Measurements from ENCODE around the gene BBOX1. TPM values are rescaled to one million over a fixed set of nuclear protein-coding genes. Genes with fewer than 3 reads are reported as not detected.

The BBOX1 gene
- total and polyA plus RNA-seq, 9 donors, result 0.14 to 0.80 (median 0.27) TPM

DNA sequence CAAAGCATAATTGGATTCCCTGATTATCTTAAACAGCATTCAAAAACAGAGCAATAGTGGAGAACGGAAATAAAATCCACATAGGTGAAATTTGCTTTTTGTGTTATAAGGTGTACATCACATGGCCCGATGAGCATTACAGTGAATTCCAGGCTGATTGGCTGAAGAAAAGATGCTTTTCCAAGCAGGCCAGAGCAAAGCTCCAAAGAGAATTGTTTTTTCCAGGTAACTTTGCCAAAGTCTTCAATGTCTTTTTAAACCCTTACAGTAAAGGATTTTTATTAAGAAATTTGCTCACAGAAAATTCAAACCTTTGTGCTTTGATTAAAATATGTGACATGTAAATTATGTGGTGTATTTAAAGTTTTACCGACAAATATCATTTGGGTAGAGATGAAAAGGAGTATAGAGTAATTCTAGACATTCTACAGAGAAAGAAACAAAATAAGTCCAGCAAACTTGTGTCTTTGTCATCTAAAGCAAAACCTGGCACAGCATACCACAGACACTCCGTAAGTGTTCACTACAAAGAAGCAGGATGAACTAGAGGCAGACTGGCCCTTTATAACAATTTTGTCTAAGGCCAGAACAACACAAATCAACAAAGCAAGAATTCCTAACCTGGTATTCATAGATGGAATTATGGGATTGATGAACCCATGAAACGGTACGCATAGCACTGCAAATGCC lies 16.6 kb downstream of the BBOX1 start:
- DNase-seq, result peak; percentile 89
- Histone ChIP-seq H3K9me3 (replicated peaks; ENCODE audit: control insufficient read depth, low read depth, low read length) (no peaks in the 10 kb centered on the region), H3K4me1 (ENCODE audit: control insufficient read depth, insufficient read depth, low read length) (no peaks in the 10 kb centered on the region), H3K4me3 (ENCODE audit: low read length) (no peak overlapping the region), H3K36me3 (ENCODE audit: control insufficient read depth, insufficient read depth, low read length) (no peaks in the 10 kb centered on the region), H3K27ac (ENCODE audit: low read length) (peak overlapping the region; percentile 37), H3K27me3 (ENCODE audit: control insufficient read depth, insufficient read depth, low read length) (no peaks in the 10 kb centered on the region)
- 0% methylated on average over 1 of the region's 6 CpGs for WGBS (ENCODE audit: insufficient coverage)

DNA sequence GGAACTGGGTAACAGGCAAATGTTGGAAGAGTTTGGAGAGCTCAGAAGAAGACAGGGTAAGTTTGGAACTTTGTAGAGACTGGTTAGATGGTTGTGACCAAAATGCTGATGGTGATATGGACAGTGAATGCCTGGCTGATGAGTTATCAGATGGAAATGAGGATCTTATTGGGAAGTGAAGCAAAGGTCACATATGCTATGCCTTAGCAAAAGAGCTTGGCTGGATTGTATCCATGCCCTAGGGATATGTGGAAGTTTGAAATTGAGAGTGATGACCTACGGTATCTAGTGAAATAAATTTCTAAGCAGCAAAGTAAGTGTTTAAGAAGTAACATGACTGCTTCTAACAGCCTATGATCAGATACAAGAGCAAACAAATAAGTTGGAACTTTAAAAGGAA lies 17.8 kb downstream of the BBOX1 start:
- peaks cover 2% of the 10 kb centered on the region for H3K4me1 ChIP-seq (ENCODE audit: control insufficient read depth, insufficient read depth, low read length)
- DNase-seq, result no peak
- no peaks in the 10 kb centered on the region for H3K27me3 ChIP-seq (ENCODE audit: control insufficient read depth, insufficient read depth, low read length)
- no CpG with 5 or more reads among the region's 1 CpG for WGBS (ENCODE audit: insufficient coverage)
- no peak overlapping the region for H3K4me3 ChIP-seq (ENCODE audit: low read length)
- H3K36me3 ChIP-seq (ENCODE audit: control insufficient read depth, insufficient read depth, low read length), result no peaks in the 10 kb centered on the region
- no peak overlapping the region for H3K27ac ChIP-seq (ENCODE audit: low read length)
- no peaks in the 10 kb centered on the region for H3K9me3 ChIP-seq (replicated peaks; ENCODE audit: control insufficient read depth, low read depth, low read length)

DNA sequence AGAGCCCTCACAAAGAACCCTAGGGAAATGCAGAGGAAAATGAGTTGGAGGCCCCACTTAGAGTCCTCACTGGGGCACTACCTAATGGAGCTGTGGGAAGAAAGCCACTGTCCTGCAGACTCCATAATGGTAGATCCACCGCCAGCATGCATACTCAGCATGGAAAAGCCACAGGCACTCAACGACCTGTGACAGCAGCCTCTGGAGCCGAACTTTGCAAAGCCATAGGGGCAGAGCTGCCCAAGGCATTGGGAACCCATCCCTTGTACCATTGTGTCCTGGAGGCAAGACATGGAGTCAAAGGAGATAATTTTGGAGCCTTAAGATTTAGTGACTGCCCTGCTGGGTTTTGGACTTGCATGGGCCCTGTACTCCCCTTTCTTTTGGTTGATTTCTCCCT lies 18.8 kb downstream of the BBOX1 start:
- Histone ChIP-seq H3K9me3 (replicated peaks; ENCODE audit: control insufficient read depth, low read depth, low read length) (no peaks in the 10 kb centered on the region), H3K27ac (ENCODE audit: low read length) (no peak overlapping the region), H3K27me3 (ENCODE audit: control insufficient read depth, insufficient read depth, low read length) (no peaks in the 10 kb centered on the region), H3K4me1 (ENCODE audit: control insufficient read depth, insufficient read depth, low read length) (peaks cover 2% of the 10 kb centered on the region), H3K36me3 (ENCODE audit: control insufficient read depth, insufficient read depth, low read length) (no peaks in the 10 kb centered on the region), H3K4me3 (ENCODE audit: low read length) (no peak overlapping the region)
- 72% methylated on average over 3 of the region's 3 CpGs for WGBS (ENCODE audit: insufficient coverage)
- DNase-seq, result no peak

DNA sequence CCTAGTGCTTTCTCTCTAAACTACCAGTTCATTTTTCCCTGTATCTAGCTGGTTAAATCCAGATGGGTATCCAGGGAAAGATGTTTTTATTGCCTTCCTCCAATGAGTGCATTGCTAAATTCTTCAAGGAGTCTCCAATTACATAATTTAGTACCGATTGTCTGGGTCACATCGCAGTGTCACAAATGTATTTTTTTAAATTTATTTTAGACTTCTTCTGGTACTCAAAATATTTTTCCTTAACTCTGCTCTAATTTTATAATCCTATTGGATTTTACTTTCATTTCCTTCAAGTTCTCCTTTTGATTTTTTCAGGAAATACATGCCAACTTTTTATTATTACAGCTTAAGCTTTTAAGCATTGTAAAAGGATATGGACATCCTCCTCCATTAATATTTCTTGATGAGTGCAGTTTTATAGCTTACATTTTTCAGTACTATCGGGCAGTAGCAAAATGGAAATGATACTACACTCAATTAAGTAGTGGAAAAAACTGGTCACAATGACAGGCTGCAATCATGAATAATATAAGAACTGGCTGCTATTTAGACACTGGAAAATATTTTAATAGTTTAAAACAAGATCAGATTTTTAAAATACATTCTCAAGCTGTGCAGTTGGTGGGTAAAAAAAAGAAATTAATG lies 20.3 kb downstream of the BBOX1 start:
- peak overlapping the region; percentile 82 for H3K27ac ChIP-seq (ENCODE audit: low read length)
- DNase-seq, result peak; percentile 94

DNA sequence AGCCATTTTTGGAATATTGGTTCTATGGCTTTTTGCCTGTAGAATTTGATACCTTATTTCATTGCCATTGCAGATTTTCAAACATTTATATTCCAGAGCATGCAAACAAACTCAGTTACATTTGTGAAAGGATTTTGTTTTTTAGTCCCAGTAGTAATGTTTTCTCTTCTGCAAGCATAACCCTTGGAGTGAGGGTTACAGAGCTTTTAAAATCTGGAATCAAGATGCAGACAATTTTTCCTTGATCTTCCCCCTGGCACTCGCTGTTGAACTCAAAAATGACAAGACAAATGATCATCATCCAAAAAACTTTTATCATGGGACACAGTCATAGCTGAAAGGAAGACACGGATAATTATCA lies 20.8 kb downstream of the BBOX1 start:
- DNase-seq, result peak; percentile 90
- H3K4me1 ChIP-seq (ENCODE audit: control insufficient read depth, insufficient read depth, low read length), result peaks cover 4% of the 10 kb centered on the region
- no peaks in the 10 kb centered on the region for H3K27me3 ChIP-seq (ENCODE audit: control insufficient read depth, insufficient read depth, low read length)
- H3K27ac ChIP-seq (ENCODE audit: low read length), result peak overlapping the region; percentile 82
- no peak overlapping the region for H3K4me3 ChIP-seq (ENCODE audit: low read length)
- WGBS (ENCODE audit: insufficient coverage), result no CpG with 5 or more reads among the region's 2 CpGs
- H3K36me3 ChIP-seq (ENCODE audit: control insufficient read depth, insufficient read depth, low read length), result no peaks in the 10 kb centered on the region
- H3K9me3 ChIP-seq (replicated peaks; ENCODE audit: control insufficient read depth, low read depth, low read length), result no peaks in the 10 kb centered on the region

More for the DNA sequence above, 20.3 kb downstream of the BBOX1 start:
- no peaks in the 10 kb centered on the region for H3K27me3 ChIP-seq (ENCODE audit: control insufficient read depth, insufficient read depth, low read length)
- WGBS (ENCODE audit: insufficient coverage), result no CpG with 5 or more reads among the region's 3 CpGs
- H3K4me1 ChIP-seq (ENCODE audit: control insufficient read depth, insufficient read depth, low read length), result peaks cover 4% of the 10 kb centered on the region
- no peaks in the 10 kb centered on the region for H3K36me3 ChIP-seq (ENCODE audit: control insufficient read depth, insufficient read depth, low read length)
- H3K4me3 ChIP-seq (ENCODE audit: low read length), result no peak overlapping the region
- H3K9me3 ChIP-seq (replicated peaks; ENCODE audit: control insufficient read depth, low read depth, low read length), result no peaks in the 10 kb centered on the region

DNA sequence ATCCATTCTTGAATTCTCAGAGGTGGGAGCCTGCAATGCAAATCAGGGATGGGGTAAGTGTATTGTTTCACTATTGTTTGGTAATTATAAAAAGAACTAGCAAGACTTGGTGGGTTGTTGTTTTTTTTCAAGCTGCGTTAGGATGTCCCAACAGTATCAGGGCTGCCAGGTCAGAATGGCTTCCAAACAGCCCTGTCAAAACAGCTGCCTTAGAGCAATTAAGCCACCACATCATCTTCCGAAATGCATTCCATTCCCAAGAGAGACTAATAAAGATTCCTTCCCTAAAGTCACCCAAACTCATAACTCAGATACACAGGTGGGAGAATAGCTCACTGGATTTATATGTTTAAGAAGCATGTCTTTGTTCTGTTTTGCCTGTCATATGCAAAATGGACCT lies 23.5 kb downstream of the BBOX1 start:
- peak; percentile 76 for DNase-seq
- no peaks in the 10 kb centered on the region for H3K27me3 ChIP-seq (ENCODE audit: control insufficient read depth, insufficient read depth, low read length)
- peaks cover 4% of the 10 kb centered on the region for H3K4me1 ChIP-seq (ENCODE audit: control insufficient read depth, insufficient read depth, low read length)
- H3K27ac ChIP-seq (ENCODE audit: low read length), result no peak overlapping the region
- H3K36me3 ChIP-seq (ENCODE audit: control insufficient read depth, insufficient read depth, low read length), result no peaks in the 10 kb centered on the region
- WGBS (ENCODE audit: insufficient coverage), result no CpG with 5 or more reads among the region's 2 CpGs
- H3K4me3 ChIP-seq (ENCODE audit: low read length), result no peak overlapping the region
- no peaks in the 10 kb centered on the region for H3K9me3 ChIP-seq (replicated peaks; ENCODE audit: control insufficient read depth, low read depth, low read length)

DNA sequence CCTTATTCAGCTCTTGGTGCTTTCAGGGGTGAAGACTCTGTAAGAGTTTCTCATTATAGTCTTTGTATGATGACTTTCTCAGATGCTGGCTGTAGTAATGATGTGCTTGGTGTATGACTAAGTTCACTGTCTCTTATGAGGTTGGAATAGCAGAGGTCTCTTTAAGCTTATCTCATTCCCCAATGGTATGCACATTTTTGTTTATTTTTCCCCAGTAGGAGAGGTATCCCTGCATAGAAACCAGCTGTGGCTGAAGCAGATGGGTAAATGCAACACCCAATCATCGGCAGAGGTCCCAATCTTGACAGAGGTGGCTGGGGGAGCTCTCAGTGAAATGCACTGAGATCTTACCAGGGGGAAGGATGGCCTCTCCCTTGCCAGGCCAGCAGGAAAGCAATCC lies 34.6 kb downstream of the BBOX1 start:
- no peaks in the 10 kb centered on the region for H3K27me3 ChIP-seq (ENCODE audit: control insufficient read depth, insufficient read depth, low read length)
- peak; percentile 43 for DNase-seq

DNA sequence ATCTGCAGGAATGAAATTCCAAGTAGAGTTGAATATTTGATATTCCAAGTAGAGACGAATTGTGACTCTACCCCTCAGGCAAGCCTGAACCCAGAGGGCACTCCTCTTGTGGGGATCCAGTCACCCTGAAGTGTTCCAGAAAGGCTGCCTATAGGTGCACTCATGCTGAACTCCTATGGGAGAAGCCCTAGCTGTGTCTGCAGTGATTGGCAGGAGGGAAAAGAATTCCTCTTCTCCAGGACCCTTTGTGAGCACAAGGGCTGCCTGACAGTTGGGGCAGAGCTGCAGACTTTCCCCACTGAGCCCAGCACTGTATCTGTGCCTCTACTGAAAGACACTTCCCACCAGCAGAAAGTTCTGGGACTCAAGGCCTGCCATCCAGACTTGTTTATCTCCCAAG lies 35.0 kb downstream of the BBOX1 start:
- no CpG with 5 or more reads among the region's 1 CpG for WGBS (ENCODE audit: insufficient coverage)
- Histone ChIP-seq H3K4me1 (ENCODE audit: control insufficient read depth, insufficient read depth, low read length) (peaks cover 6% of the 10 kb centered on the region), H3K4me3 (ENCODE audit: low read length) (no peak overlapping the region), H3K36me3 (ENCODE audit: control insufficient read depth, insufficient read depth, low read length) (no peaks in the 10 kb centered on the region), H3K27ac (ENCODE audit: low read length) (peak overlapping the region; percentile 17), H3K27me3 (ENCODE audit: control insufficient read depth, insufficient read depth, low read length) (no peaks in the 10 kb centered on the region), H3K9me3 (replicated peaks; ENCODE audit: control insufficient read depth, low read depth, low read length) (peaks cover 2% of the 10 kb centered on the region)
- DNase-seq, result no peak

More for the DNA sequence above, 34.6 kb downstream of the BBOX1 start:
- H3K36me3 ChIP-seq (ENCODE audit: control insufficient read depth, insufficient read depth, low read length), result no peaks in the 10 kb centered on the region
- peaks cover 6% of the 10 kb centered on the region for H3K4me1 ChIP-seq (ENCODE audit: control insufficient read depth, insufficient read depth, low read length)
- no CpG with 5 or more reads among the region's 1 CpG for WGBS (ENCODE audit: insufficient coverage)
- no peak overlapping the region for H3K27ac ChIP-seq (ENCODE audit: low read length)
- no peak overlapping the region for H3K4me3 ChIP-seq (ENCODE audit: low read length)
- H3K9me3 ChIP-seq (replicated peaks; ENCODE audit: control insufficient read depth, low read depth, low read length), result peaks cover 2% of the 10 kb centered on the region

DNA sequence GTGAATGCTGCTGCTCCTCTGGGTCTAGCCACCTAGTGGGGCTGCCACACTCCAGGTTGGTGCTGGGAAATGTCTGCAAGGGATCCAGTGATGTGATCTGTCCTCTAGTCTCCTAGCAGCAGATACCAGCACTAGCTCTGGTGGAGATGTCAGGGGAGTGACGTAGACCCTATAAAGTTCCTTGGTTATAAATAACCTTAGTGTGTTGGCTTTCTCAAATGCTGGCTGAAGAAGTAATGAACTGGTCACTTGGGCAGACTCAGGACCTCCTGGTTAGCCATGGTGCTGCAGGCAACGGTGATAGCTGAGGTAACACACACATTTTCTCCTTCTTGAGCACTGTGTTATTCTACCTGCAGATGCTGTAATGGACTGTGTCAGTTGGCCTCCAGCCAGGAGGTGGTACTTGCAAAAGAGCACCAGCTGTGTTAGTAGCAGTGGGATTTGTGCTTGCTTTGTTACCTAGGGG lies 35.5 kb downstream of the BBOX1 start:
- Histone ChIP-seq H3K27me3 (ENCODE audit: control insufficient read depth, insufficient read depth, low read length) (no peaks in the 10 kb centered on the region), H3K4me3 (ENCODE audit: low read length) (no peak overlapping the region), H3K9me3 (replicated peaks; ENCODE audit: control insufficient read depth, low read depth, low read length) (peaks cover 2% of the 10 kb centered on the region), H3K4me1 (ENCODE audit: control insufficient read depth, insufficient read depth, low read length) (peaks cover 6% of the 10 kb centered on the region), H3K36me3 (ENCODE audit: control insufficient read depth, insufficient read depth, low read length) (no peaks in the 10 kb centered on the region), H3K27ac (ENCODE audit: low read length) (peak overlapping the region; percentile 14)
- peak; percentile 44 for DNase-seq
- WGBS (ENCODE audit: insufficient coverage), result 67% methylated on average over 1 of the region's 2 CpGs

DNA sequence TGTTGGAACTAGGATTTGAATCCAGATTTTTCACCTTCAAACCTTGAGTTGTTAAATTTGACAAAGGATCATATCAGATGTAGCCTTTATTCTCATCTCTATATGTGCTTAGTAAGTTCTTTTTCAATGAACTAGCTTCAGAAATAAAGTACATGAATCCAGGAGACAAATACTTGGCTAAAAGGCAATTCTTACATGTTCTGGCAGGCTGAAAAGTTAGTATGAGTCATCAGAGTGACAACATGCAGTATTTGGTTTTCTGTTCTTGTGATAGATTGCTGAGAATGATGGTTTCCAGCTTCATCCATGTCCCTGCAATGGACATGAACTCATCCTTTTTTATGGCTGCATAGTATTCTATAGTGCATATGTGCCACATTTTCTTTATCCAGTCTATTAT lies 40.4 kb downstream of the BBOX1 start:
- no peak overlapping the region for H3K27ac ChIP-seq (ENCODE audit: low read length)
- H3K4me3 ChIP-seq (ENCODE audit: low read length), result no peak overlapping the region
- no peak for DNase-seq
- H3K27me3 ChIP-seq (ENCODE audit: control insufficient read depth, insufficient read depth, low read length), result no peaks in the 10 kb centered on the region
- H3K36me3 ChIP-seq (ENCODE audit: control insufficient read depth, insufficient read depth, low read length), result no peaks in the 10 kb centered on the region
- H3K9me3 ChIP-seq (replicated peaks; ENCODE audit: control insufficient read depth, low read depth, low read length), result no peaks in the 10 kb centered on the region
- H3K4me1 ChIP-seq (ENCODE audit: control insufficient read depth, insufficient read depth, low read length), result peaks cover 6% of the 10 kb centered on the region
